GOT3 (cell line): ENCODE results near the gene ZBTB7C.

Experiments
- DNase-seq: peaks from one replicate; lab custom pipeline; 2025; ENCODE audit warnings: mixed read lengths; lab: John Stamatoyannopoulos, UW

The ZBTB7C gene

DNA sequence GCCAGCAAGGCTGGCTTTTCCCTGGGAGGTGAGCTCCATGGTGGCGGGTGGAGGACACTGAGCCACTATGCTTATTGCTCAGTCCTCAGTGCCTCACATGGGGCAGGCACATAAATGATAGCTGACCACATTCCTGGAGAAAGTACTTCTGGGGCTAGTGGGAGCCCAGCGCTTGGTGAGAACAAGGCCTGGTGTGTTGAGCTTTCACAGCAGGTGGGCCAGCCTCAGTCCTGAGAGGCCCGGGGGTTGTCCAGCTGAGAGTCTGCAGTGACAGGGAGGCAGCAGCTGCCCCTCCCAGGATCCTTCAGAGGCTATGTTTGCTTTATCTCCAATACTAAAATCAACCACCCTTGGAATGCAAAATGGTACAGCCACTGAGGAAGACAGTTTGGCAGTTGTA lies 217.7 kb downstream of the ZBTB7C start:
- no peak for DNase-seq

DNA sequence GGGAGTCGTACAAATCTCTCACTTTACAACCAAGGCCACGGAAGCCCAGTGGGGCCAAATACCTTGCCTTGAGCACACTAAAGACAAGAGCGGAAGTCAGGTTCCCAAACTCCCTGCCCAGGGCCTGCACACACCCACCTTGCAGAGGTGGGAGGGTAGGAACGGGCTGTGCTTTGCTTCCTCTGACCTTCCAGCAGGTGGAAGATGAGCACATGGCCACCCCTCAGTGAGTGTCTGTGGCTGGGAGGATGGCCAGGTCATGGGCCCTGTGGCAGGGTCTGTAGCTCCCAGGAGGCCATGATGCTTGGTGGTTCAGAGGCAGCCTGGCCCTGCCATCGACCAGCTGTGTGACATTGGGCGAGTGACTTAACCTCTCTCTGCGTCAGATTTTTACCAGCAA lies 218.2 kb downstream of the ZBTB7C start:
- no peak for DNase-seq

DNA sequence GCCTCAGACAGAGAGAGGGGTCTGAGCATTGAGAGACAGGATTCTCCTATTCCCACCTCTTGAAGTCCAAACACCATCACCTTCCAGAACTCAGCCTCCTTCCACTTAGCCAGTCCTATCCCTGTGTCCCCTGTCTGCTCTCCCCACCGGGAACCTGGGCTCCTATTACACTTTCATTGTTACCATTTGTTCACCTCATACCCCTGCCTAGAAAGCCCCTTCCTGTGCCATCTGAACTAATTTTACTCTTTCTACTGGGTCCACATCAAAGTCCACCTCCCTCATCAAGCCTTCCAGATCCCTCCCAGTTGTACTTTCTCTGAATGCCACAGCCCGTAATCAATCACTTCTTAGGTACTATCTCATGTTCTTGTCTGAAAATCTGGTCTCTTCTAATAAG lies 220.6 kb downstream of the ZBTB7C start:
- DNase-seq: no peak

DNA sequence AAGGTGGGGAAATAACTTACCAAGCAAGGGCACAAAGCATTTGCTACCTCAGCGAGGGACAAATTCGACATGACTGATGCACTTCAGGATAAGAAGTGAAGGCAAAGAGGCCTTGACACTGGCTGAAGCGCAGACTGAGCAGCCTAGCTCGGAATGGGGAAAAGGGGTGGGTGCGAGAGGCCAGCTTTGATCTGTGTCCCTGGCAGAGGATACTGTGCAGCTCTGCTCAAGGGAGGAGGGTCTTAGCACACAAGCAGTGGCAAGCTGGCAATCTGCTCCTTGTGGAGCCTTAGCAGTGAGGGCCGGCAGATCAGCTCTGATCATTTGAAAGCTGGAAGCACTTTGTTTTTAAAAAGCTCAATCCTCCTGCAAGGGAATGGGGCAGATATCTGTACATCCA lies 222.3 kb downstream of the ZBTB7C start:
- no peak for DNase-seq

DNA sequence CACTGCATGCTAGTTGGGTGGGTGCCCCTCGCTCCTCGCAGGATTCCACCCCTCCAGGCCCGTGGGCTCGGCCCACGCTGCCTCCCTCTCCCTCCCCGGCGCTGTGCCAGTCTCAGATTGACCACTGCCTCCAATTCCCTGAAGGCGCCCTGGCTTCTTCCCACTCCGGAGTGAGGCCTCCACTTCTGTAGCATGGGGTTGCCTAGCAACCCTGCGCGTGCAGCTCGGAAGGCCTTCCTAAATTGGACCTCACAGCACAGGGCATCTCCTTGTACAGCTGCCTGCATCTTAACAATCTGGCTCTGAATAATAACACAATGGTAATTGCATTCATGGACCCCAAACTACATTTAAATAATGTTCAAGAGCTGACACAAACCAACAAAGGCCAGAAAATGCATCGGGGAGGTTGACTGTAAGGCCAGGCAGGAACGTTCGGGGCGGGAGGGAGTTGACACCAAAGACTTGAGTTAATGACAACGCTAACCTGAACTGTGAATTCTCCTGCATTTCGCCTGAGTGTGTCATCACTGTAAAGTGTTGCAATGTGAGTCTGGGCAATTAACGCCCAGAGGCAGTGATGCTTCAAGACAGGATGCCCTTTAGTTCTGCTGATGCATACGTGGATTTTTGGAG lies 222.9 kb downstream of the ZBTB7C start:
- no peak for DNase-seq

DNA sequence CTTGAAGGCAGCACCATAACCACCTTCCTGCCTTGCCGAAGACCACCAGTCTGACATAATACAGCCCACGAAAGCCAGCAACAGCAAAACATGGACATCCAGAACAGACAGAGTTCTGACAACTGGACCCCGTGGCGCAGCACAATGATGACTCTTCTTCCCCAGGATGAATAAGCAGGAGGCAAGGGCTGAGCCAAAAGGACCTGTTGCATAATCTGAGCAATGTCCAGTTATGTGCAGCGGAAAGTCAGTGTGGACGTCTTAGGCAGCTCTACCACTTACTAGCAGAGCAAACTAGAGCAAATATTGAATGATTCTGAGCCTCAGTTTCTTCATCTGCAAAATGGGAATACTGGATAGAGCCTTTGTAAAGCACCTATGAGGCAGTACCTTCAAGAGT lies 225.1 kb downstream of the ZBTB7C start:
- DNase-seq: no peak

DNA sequence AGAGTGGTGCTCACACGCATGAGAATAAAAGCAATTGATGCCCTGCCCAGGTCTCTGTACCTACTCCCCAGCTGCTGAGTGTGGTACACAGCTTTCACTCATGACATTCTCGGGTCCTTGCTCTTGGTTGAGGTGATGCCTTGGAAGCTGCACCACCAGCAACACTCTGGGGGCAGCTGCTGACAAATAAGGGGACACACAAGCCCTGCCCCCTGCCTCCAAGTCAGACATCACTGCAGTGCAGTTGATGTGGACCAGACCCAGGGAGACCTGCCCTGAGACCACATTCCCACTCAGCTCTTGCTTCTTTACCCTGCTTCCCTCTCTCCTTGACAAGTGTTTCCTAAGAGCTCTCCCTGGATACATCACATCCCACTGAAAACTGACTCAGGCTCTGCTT lies 225.6 kb downstream of the ZBTB7C start:
- DNase-seq: no peak

DNA sequence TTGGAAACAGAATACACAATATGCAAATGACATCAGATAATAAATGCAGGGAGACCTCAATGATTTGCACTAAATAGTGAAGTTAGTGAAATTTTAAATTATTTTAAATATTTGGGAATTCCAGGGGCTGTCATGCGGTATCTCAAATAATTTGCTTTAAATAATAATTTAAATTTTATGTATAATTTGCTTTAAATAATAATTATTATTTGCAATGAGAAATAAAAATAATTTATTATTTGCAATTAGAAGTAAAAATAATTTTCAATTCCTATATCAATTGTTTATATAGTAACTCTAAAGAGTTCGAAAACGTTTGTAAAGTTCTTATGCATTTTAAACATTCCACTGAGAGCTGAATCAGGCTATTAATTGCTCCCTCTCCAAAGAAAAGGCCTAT lies 226.4 kb downstream of the ZBTB7C start:
- no peak for DNase-seq

DNA sequence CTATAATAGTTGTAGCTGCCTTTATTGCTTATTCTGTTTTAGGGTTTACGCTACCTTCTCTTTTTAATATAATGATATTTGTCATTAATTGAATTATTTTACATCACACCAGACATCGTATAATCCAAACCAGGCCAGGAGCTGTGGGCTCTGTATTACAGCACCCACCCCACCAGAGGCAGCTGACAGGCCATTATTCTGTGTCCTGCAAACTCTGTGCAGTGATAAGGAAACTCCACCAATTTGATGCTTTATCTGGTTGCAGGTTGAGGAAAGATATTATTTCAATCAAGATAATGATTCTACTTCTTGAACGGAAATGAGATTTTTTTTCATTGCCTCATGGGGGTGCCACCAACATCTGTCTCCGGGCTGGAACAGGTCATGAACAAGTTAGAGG lies 227.3 kb downstream of the ZBTB7C start:
- no peak for DNase-seq

DNA sequence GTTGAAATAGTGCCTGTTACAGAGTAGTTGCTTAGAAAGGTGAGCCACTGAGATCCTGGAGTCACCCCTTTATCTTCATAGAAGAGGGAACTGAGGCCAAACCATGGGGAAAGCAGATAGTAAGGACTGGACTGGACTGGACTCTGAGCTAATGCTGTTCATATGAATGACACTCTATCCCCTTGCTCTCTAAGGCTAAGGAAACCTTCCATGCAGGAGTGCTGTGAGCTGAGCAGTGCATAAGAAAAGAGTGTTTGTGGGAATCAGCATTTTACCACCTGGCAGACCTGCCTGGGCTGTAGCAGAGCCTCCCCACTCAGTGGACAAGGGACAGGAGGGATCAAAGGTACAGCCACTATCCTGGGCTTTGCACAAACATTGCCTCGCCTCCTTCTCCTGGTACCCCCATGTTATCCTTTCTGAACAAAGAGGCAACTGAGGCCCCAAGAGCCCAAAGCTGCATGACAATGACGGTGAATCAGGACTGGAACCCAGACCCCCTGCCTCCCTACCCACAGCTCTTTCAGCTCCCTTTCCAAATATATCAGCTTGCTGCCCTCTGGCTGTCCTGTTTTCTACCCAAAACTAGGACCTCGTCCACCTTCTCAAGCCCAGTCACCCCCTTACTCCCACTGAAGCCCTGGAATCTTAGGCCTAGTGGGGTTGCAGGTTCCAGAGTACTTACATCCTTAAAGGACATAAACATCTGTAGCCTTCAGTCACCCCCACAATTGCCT lies 227.9 kb downstream of the ZBTB7C start:
- DNase-seq: no peak

DNA sequence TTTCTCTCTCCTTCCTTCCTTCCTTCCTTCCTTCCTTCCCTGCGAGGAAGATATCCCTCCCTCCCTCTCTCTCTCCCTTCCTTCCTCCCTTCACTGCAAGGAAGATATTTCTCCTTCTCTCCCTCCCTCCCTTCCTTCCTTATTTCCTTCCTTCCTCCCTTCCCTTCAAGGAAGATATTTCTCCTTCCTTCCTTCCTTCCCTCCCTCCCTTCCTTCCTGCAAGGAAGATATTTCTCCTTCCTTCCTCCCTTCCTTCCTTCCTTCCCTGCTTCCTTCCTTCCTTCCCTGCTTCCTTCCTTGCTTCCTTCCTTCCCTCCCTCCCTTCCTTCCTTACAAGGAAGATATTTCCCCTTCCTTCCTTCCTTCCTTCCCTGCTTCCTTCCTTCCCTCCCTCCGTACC lies 229.5 kb downstream of the ZBTB7C start:
- DNase-seq: no peak

DNA sequence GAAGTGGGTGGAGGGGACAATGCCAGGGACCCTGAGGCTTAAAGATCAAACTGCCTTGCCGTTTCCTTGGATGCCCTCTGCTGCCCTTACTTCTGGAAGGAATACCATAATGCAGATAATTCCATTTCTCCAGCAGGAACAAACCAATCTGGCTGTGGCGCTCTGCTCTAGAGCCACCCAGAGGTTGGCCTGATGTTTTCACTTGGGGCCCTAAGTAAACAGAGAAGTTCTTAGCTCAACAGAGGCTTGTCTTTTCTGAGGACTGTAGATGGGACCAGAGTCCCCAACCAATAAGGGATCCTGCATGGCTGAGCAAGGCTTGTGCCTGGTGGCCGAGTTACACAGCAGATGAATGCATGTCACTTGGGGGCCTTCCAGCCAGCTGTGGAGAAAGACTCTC lies 230.2 kb downstream of the ZBTB7C start:
- no peak for DNase-seq

DNA sequence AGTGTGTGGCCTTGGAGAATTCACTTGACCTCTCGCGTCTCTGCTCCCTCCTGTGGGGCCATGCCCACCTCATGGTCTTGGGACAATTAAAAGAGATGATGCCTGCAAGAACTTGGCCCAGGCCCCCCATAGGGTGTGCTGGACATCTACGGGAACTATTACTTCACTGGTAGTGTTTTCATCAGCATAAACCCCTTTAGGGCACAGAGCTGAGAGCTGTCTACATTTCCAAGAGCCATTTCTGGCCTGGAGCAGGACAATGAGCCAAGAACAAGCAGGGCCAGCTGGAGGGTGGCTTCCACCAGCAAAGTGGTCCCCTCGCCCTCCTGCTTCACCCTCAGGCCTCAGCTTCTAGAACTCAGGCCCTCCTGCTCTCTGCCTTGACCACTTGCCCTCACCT lies 232.3 kb downstream of the ZBTB7C start:
- DNase-seq: no peak

DNA sequence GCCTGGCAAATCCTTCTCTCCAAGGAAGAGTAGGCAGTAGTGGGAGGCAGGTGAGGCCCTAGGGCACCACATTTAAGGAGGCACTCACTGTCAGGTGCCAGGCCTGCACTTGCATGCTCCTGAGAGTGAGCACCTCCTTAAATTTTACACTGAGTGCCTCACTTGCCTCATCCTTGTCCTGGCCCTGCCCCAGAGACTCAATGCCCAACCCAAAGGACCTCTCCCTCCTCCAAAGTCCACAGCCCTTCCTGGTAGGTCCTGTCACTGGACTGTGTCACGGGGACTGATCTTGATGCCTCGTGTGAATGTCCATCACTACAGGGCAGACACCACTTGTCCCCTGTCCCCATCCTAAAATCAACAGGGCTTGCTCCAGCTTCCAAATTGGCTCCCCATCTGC lies 235.6 kb downstream of the ZBTB7C start:
- DNase-seq: no peak

DNA sequence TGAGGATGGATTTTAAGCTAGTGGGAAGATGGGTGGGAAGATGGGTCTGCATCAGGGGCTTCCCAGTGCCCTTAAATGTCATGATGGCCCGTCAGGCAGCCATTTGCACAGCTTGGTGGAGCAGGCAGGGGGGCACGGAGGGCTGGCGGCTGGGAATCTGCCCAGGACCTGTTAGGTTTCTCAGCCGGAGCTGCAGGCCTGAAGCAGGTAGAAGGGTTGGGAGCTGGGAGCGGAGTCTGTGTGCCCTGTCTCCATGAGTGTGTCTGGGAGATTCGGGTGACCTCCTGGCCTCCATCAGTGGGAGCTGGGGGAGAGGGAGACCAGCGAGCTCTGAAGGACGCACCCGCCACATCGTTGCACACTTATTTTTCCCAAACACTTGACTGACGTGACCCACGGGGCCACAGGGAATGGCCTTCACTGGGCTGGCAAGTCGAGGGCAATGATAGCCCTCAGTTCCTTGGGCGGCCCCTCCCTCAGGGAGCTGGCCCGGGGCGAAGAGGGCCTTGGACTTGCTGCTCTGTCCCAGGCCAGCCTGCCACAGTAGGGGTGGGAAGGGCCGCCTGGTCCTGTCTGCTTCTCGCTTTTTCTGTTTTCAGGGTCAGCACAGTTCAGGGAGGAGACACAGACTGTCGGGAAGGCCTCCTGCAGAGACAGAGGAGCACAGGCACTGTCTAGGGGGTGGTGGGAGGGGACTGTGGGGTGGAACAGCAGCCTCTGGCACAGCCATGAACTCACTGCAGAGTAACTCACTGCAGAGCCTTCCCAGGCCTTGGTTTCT lies 236.8 kb downstream of the ZBTB7C start:
- no peak for DNase-seq

DNA sequence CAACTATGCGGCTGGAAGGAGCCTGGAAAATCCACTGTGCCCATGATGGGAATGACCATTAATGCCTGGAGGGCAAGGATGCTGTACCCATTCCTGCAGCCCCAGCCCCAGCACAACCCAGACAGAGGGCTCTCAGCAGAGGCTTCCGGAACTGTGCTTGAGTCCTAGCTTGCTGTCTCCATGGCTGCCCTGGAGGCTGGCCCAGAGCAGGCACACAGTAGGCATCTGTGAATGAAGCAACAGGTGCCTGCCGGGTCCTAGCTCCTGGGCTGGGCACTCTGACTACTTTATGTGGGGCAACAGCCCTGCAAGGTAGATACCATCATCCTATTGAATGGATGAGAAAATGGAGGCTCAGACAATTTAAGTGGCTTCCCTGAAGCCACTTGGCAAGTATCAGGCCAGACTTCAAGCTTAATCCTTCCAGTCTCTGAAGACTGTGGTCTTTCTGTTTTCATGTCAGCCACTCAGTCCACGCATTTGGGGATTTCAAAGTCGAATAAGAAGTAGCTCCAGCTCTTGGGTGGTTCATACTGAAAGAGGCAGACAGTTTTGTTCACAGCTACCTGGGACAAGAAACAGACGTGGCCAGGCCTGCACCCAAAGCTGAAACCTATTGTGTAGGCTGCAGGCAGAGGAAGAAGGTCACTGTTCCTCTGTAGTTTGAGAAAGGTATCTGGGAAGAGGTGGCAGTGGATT lies 237.5 kb downstream of the ZBTB7C start:
- no peak for DNase-seq

DNA sequence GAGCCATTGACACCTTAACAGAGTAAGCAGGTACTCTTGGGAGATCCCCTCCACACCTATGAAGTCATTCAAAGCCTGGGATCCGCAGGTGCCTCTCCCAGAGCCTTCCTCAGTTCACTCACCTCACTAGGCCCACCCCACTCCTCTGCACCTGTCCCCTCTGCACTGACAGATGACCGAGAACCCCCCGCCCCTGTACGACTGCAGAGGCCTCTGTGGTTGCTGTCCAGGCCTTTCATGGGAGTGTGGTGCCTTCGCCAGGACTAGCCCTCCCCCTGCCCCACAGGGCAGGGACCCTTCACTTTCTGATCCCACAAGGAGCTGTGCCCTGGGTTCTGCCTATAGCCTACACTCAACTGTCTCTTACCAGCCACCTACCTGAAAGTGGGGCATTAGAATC lies 238.5 kb downstream of the ZBTB7C start:
- no peak for DNase-seq

DNA sequence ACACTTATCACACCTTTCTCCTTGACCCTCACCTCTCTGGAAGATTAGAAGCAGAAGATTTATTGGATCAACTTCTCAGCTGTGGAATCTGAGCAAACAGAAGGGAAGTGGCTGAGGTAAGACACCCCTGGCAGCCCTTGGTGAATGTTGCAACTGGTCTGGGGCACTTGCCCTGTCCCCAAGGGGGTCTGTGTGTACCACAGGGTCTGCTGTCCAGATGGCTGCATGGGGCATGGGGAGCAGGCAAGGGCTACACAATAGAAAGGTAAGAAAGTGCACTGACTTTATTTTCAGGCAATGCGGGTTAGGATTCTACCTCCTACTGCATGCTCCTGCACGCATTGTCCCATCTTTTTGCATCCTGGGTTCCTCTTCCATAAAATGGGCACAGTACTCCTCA lies 240.3 kb downstream of the ZBTB7C start:
- no peak for DNase-seq

DNA sequence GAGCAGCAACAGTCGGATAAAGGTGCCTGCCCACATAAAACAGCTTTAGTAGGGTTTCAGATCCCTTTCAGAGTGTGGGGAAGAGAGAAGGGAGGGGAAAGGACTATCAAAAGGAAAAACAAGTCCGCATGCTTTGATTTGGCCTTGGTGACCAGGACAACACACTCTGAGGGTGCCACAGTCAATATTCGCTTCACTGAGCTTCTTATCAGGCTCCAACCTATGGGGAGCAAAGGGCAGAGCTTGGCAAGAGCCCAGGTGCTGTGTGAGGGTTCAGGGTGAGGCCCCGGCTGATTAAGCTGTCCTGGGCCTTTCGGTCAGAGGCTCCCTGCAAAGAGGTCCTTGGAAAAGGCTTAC lies 241.3 kb downstream of the ZBTB7C start:
- DNase-seq: no peak

DNA sequence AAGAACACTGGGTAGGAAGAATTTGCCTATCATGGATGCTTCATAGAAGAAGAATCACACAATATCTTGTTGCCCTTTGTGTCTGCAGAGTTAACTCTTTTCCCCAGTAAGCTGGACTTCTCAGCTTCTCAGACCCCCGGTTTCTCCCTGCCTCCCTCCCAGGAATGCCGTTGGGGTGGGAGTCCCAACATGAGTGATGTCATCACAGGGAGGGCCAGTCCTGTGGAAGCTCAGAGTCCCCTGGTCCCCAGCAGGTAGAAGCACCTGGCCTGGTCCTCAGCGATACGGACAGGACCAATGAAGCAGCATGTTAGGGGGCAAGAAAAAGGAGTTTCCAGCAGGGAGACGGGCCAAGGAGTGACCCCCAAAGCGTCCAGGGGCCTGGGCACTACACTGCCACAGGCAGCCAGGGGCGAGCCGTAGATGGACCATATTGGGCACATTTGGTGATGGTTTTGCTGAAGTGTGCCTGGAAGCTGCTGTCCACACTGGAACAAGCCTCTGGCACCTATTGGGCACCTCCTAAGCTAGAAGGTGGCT lies 242.8 kb downstream of the ZBTB7C start:
- DNase-seq: no peak

DNA sequence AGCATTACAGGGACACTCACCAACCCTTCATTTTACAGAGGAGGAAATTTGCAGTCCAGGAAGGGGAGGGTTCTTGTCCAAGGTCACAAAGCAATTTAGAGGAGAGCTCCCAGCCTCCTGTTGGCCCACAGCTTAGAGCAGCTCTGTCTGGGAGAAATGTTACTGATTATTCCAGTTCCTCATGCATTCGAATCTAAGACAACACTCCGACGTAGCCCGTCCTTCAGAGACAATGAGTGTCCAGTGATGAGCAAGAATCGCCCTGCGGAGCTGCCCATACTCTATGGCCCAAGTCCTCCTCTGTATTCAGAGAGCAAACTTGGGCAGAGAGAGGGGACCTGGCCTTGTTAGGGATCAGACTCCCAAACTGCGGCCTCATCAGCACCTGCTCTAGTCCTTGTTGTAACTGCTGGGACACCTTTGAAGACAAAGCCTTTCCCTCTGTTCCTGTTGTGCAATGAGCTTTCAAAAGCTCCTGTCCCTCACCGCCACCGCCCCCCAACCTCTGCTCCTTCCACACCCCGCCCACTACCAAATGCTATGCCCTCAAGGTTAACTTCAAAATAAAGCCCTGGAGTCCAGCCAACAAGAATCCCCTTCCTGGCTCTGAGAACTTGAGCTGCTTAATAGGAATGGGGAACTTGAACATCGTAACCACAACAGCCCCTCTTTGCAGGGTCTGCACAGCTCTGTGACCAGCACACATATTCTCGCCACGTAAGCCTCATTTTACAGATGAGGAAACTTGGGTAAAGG lies 243.9 kb downstream of the ZBTB7C start:
- no peak for DNase-seq

DNA sequence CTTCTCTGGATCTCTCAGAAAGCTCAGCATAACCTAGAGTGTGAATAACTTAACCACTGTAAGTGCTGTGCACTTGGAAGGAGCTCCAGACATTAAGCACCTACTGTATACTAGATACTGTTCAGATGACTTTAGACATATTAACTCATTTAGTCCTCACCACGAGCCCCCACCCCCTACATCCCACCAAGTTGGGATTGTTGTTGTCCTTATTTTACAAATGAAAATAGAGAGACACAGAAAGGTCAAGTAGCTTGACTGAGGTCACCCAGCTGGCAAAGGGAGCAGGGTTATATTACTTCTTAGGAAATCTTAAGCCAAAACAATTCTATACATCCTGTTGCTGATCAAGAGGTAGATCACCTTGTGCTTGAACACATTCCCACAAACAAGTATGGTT lies 244.5 kb downstream of the ZBTB7C start:
- no peak for DNase-seq
